HuH-7 (cell line): ENCODE data around the gene PRM3.

Experiments used
- DNase-seq: peaks from one replicate; pipeline ENCODE4 v3.0.0; 2011; ENCODE audit warnings: low spot score

The PRM3 gene

GRCh38 chr16:11272921-11273720, at the start of gene PRM3:
Gene PRM3 (minus strand): TSS chr16:11273629. CDS start chr16:11273595, 34 bp downstream.
- no peak for DNase-seq

GRCh38 chr16:11322823-11323222, 49.4 kb upstream of the PRM3 start:
- no peak for DNase-seq

DNA sequence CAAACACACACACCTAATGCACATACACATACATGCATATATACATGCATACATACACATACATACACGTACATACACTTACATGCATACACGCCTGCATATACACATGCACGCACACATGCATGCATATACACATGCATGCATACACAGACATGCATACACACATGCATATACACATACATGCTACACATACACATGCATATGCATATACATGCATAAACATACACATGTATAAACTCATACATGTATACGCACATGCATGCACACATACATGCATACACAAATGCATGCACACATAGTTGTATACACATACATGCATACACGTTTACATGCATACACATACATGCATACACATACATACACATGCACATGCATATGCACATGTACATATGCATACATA, 48.2 kb upstream of the PRM3 start:
- no peak for DNase-seq

DNA sequence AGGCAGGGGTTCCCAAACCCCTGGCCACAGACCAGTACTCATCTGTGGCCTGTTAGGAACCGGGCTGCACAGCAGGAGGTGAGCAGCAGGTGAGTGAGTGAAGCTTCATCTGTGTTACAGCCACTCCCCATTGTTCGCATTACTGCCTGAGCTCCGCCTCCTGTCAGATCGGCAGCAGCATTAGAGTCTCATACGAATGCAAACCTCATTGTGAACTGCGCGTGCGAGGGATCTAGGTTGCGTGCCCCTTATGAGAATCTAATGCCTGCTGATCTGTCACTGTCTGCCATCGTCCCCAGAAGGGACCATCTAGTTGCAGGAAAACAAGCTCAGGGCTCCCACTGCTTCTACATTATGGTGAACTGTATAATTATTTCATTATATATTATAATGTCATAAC, 46.7 kb upstream of the PRM3 start:
- DNase-seq, result no peak

DNA sequence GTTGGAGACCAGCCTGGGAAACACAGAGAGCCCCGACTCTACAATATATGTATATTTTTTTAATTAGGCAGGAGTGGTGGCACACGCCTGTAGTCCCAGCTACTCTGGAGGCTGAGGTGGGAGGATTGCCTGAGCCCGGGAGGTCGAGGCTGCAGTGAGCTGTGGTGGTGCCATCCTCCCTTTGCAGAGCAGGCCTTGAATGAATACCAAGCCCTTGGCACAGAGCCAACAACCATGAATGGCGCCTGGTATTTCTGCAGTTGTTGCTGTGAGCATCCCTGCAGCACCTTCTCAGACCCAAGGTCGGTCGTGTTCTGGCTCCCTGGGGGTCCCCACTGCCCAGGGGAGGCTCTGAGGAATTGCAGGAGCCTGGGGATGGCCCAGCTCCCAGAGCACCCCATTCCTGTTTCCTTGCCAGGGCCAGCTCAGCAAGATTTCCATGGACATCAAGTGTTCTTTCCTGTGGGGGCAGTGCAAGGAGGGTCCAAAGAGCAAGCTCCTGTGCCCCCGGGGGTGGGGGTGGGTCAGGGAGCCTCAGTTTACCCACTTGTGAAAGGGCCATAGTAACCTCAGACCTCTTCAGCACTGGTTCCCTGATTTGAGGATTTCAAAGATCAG, 46.2 kb upstream of the PRM3 start:
- no peak for DNase-seq

DNA sequence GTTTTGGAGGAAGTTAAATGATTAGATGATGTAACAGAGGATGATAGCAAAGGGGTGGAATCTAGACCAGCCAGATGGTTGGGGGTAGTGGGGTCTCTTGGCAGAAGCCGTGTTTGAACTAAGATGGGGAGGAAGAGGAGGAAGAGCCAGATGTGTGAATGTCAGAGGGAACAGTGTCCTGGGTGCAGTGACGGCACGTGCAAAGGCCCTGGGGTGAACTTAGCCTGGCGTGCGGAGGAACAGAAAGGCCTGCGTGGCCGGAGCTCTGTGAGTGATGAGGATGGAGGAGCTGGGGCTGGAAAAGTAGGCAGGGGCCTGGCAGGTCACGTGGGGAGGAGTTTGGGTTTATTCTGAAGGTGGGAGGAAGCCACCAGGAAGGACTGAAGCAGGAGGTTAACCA, 45.4 kb upstream of the PRM3 start:
- DNase-seq, result no peak

DNA sequence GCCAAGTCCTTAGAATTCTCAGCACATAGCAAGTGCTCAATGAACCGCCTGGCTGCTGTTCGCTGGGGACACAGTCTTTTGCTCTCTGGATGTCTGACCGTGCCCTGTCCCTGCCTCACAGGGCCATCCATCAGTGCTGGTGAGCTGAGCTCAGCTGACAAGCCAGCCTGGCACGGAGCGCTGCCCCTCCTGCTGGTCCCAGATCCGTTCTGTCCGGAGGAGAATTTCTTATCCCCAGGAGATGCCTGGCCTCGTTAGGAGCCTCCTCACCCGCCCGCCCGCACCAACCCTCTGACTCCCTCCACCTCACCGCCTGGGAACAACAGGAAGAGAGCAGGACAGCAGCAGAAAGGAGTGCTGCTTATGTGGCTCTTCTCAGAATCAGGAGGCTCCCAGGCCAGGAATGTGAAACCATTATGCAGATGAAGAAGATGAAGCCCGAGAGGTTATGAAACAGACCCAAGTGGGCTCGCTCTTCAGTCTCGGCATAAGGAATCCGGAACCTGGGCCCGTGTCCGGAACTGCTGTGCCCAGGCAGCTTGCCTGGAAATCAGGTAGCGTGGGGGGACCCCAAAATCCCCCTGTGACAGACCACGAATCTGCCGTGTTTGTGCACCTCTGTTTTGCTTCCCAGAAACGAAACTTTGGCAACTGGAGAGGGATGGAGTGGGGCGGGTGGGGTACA, 43.0 kb upstream of the PRM3 start:
- no peak for DNase-seq

DNA sequence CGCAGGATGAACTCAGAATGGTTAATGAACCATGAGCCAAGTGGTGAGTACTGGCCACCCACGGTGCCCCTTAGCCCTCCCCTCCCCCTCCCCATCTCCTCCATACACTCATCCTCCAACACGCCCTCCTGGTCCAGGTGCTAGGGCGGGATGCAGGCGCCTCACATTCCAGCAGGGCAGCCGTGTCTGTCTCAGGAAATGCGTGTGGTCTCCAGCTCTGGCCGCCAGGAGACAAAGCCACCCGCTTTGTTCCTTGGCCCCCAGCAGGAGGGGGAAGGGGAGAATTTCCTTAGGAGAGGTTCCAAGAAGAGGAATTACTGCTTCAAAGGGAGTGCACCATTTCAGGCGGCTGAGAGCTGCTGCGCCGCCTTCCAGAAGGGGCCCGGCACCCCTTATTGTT, 42.1 kb upstream of the PRM3 start:
- no peak for DNase-seq

GRCh38 chr16:11314309-11314894, 41.0 kb upstream of the PRM3 start:
- no peak for DNase-seq

DNA sequence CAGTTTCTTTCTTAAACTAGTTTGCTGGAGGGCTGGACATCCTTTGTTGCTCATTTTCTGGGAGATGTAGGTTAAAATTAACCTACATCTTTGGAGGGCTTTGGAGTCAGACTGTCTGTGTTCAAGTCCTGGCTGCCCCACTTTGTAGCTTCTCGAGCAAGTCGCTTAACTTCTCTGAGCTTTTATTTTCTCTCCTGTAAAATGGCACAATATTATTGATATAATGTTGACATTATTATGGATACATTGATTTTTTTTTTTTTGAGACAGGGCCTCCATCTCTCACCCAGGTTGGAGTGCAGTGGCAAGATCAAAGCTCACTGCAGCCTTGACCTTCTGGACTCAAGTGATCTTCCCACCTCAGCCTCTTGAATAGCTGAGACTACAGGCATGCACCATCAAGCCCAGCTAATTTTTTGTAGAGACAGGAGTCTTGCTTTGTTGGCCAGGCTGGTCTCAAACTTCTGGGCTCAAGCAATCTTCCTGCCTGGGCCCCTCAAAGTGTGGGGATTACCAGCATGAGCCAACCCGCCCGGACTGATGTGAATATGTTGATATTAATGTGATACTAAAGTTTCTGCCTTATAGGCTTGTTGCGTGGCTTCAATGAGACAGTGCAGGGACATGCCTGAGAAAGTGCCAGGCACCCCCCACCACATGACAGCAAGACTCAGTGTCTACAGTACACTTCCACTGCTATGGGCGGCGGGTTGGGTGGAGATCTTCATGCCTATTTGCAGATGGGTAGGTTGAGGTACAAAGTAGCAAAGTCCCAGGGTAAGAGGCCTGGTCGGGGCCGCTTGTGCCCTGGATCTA, 40.3 kb upstream of the PRM3 start:
- DNase-seq, result no peak

- peak; percentile 66 for DNase-seq
Observed at GRCh38 chr16:11312718-11313492, 39.5 kb upstream of the PRM3 start.

DNA sequence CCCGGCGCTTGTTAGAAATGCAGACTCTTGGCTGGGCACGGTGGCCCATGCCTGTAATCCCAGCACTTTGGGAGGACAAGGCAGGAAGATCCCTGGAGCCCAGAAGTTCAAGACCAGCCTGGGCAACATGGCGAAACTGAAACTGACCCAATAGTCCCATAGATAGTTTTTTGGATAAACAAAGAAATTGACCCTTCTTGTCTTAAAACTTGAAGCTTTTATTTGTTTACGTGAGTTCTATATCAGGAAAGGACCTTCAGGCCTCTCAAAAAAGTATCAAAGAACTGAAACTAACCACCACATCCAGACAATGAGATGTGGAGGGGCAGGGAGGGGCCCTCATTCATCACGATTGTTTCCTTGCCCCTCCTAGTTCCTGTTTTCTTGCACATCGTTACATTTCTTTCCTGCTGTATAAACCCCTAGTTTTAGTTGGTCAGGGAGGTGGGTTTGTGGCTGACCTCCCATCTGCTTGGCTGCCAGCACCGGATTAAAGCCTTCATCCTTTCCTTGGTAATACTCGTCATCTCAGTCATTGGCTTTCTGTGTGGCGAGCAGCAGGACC, 37.6 kb upstream of the PRM3 start:
- no peak for DNase-seq

GRCh38 chr16:11310634-11310977, 37.2 kb upstream of the PRM3 start:
- no peak for DNase-seq

DNA sequence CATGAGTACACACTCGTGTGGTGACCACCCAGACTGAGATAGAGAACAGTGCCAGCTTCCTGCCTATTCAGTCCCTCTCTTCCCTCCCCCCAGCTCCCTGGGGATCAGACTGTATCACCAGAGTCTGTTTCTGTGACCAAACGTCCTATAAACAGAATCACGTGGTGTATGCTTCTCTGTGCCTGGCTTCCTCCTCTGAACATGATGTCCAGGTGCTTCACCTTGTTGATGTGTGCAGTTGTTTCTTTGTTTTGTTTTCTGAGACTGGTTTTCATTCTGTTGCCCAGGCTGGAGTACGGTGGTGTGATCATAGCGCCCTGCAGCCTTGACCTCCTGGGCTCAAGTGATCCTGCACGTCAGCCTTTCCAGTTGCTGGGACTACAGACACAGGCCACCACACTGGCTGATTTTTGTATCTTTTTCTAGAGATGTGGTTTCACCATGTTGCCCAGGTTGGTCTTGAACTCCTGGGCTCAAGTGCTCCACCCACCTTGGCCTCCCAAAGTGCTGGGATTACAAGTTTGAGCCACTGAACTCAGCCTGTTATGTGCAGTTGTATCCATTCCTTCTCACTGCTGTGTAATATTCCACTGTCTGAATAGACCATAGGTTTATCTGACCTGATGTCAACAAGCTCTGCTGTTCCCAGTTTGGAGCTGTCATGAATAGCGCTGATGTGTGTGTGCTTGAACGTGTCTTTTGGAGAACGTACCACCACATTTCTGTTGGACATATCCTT, 36.6 kb upstream of the PRM3 start:
- no peak for DNase-seq

- no peak for DNase-seq
Observed at GRCh38 chr16:11308493-11309283, 35.3 kb upstream of the PRM3 start.

DNA sequence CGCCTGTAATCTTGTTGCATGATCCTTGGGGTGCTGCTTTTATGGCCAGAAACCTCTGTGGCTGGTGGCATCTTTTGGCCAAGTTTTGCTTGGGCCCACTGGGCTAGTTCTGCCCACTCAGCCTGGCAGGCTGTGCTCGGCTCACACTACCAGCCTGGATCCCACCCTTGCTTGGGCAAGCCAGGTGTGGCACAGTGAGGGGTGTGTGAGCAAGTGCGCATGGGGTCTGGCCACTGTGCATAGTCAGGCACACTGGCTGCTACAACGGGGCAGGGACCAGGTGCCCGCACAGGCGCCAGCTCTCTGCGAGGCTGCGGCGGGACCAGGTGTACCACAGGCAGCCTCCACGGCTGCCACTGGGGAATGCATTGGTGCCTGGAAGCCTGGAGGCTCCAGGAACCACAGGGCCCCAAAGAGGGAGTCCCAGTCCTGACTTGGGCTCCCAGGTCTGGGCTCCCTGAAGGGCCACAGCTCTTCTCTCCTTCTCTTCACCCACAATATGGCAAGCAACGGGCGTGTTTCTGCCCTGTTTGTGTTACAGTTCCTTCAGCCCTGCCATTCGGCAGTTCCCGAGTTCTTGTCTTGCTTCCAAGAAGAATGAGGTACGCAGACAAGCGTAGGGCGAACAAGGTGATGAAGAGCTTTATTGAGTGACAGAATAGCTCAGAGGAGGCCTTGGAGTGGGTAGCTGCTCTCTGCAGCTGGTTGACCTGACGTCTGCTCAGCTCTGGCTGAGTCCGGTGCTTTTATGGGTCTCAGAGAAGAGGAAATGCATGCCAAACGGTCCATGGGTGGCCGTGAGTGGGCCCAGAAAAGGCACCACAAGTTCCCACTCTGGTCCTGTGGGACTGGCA, 34.4 kb upstream of the PRM3 start:
- no peak for DNase-seq

- DNase-seq, result peak; percentile 58
Observed at GRCh38 chr16:11306997-11307638, 33.7 kb upstream of the PRM3 start.

- DNase-seq, result no peak
Observed at GRCh38 chr16:11306381-11306780, 33.0 kb upstream of the PRM3 start.
